Panc1 (cell line): ENCODE measurements around the gene ALK.

ENCODE experiments used
- CTCF ChIP-seq: fragments of 450-650 bp; IDR thresholded peaks from 2 replicates; pipeline ENCODE4 v1.5.1; 2017; ENCODE audit warnings: mild to moderate bottlenecking
- POLR2AphosphoS5 ChIP-seq: IDR thresholded peaks from 2 replicates; pipeline ENCODE4 v1.6.1; 2012; ENCODE audit warnings: mild to moderate bottlenecking, low read depth, low read length, moderate library complexity
- REST ChIP-seq, 2 experiments: IDR thresholded peaks; 2 replicates each; pipeline ENCODE4 v1.6.1; 2011 to 2012; ENCODE audit warnings: low read depth in 2 of 2, control low read depth in 1 of 2, low read length in 1 of 2, mild to moderate bottlenecking in 1 of 2, moderate library complexity in 1 of 2; ENCODE audit not compliant: insufficient read depth in 1 of 2
- SIN3A ChIP-seq: IDR thresholded peaks from 2 replicates; pipeline ENCODE4 v1.6.1; 2012; ENCODE audit warnings: low read depth, mild to moderate bottlenecking, low read length, moderate library complexity, borderline replicate concordance; ENCODE audit not compliant: insufficient read depth

GRCh38 chr2:29343830-29344229, 577.6 kb downstream of the ALK start:
- TF ChIP-seq CTCF (peak; percentile 25; the same call in 1 of the 2 replicates), POLR2AphosphoS5 (no peak), SIN3A (no peak), REST (IDR thresholded peaks at IDR 0.05; ENCODE audit: insufficient read depth in 1 of 2, low read depth in 2 of 2, low read length in 1 of 2) (no peak)
